HEK293T (cell line): ENCODE measurements around the gene ZFP3.

Source experiments
- CTCF ChIA-PET: fragments of 350-600 bp; formaldehyde crosslinking; extraction: SDS; loops from one replicate; lab custom pipeline; 2021; ENCODE audit warnings: antibody characterized with exemption, inconsistent platforms; lab: Yijun Ruan, JAX
- POLR2A ChIA-PET: fragments of 350-600 bp; formaldehyde crosslinking; extraction: SDS; loops from one replicate; lab custom pipeline; 2020; ENCODE audit warnings: antibody characterized with exemption, inconsistent platforms; lab: Yijun Ruan, JAX
- DNase-seq: peaks from one replicate; pipeline ENCODE4 v3.0.0; 2012; ENCODE audit warnings: mixed read lengths; ENCODE audit errors: extremely low spot score
- ARNT ChIP-seq: fragments of 450-650 bp; IDR thresholded peaks from 2 replicates; pipeline ENCODE4 v1.6.1; 2017; ENCODE audit warnings: mild to moderate bottlenecking
- BHLHE40 ChIP-seq: fragments of 450-650 bp; IDR thresholded peaks from 2 replicates; pipeline ENCODE4 v1.6.1; 2016; ENCODE audit warnings: mild to moderate bottlenecking, moderate library complexity, borderline replicate concordance
- CTBP1 ChIP-seq: fragments of 450-650 bp; IDR thresholded peaks from 2 replicates; pipeline ENCODE4 v1.6.1; 2016; ENCODE audit warnings: borderline replicate concordance
- ELF4 ChIP-seq: fragments of 450-650 bp; IDR thresholded peaks from 2 replicates; pipeline ENCODE4 v1.6.1; 2017; ENCODE audit warnings: antibody characterized with exemption
- FOXA1 ChIP-seq: fragments of 450-650 bp; IDR thresholded peaks from 2 replicates; pipeline ENCODE4 v1.6.1; 2016; ENCODE audit warnings: mild to moderate bottlenecking
- FOXK2 ChIP-seq: fragments of 450-650 bp; IDR thresholded peaks from 2 replicates; pipeline ENCODE4 v1.6.1; 2016; ENCODE audit warnings: mild to moderate bottlenecking
- FOXM1 ChIP-seq: fragments of 450-650 bp; IDR thresholded peaks from 2 replicates; pipeline ENCODE4 v1.6.1; 2017; ENCODE audit warnings: mild to moderate bottlenecking, borderline replicate concordance
- HDGF ChIP-seq: fragments of 450-650 bp; IDR thresholded peaks from 2 replicates; pipeline ENCODE4 v1.6.1; 2017; ENCODE audit warnings: antibody characterized with exemption, borderline replicate concordance
- L3MBTL2 ChIP-seq: fragments of 450-650 bp; conservative IDR thresholded peaks from 2 replicates; pipeline ENCODE4 v1.6.1; 2016; ENCODE audit warnings: mild to moderate bottlenecking
- LEF1 ChIP-seq: fragments of 450-650 bp; IDR thresholded peaks from 2 replicates; pipeline ENCODE4 v1.6.1; 2017; ENCODE audit warnings: mild to moderate bottlenecking, borderline replicate concordance
- NFRKB ChIP-seq: fragments of 450-650 bp; IDR thresholded peaks from 2 replicates; pipeline ENCODE4 v1.6.1; 2016; ENCODE audit warnings: mild to moderate bottlenecking, moderate library complexity
- SP1 ChIP-seq: fragments of 450-650 bp; IDR thresholded peaks from 2 replicates; pipeline ENCODE4 v1.6.1; 2017
- SUZ12 ChIP-seq: fragments of 450-650 bp; IDR thresholded peaks from 2 replicates; pipeline ENCODE4 v1.6.1; 2016; ENCODE audit warnings: mild to moderate bottlenecking
- TARDBP ChIP-seq: fragments of 450-650 bp; IDR thresholded peaks from 2 replicates; pipeline ENCODE4 v1.6.1; 2016
- ZNF384 ChIP-seq: fragments of 450-650 bp; IDR thresholded peaks from 2 replicates; pipeline ENCODE4 v1.6.1; 2016
- TF ChIP-seq, protein P1 (sequence below): fragments of 450-650 bp; IDR thresholded peaks from 2 replicates; pipeline ENCODE4 v1.6.1; 2016

ZFP3 gene

DNA sequence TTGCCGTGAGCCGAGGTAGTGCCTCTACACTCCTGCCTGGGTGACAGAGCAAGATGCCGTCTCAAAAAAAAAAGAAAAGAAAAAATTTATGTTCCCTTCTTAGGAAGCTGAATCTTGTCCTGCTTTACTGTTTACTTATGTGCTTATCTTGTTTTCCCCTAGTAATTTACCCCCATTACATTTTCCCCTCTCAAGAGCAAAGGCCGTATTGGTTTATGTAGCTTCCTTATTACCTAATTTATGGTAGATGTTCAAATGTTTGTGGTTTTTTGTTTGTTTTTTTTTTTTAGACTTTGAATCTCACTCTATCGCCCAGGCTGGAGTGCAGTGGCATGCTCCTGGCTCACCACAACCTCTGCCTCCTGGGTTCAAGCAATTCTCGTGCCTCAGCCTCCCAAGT lies 32.8 kb upstream of the ZFP3 start:
- POLR2A ChIA-PET: no interaction called here
- DNase-seq: no peak
- no peak for TF ChIP-seq CTBP1
- no peak for TF ChIP-seq L3MBTL2
- TF ChIP-seq, protein P1, sequence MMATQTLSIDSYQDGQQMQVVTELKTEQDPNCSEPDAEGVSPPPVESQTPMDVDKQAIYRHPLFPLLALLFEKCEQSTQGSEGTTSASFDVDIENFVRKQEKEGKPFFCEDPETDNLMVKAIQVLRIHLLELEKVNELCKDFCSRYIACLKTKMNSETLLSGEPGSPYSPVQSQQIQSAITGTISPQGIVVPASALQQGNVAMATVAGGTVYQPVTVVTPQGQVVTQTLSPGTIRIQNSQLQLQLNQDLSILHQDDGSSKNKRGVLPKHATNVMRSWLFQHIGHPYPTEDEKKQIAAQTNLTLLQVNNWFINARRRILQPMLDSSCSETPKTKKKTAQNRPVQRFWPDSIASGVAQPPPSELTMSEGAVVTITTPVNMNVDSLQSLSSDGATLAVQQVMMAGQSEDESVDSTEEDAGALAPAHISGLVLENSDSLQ: no peak
- no peak for TF ChIP-seq LEF1
- no peak for TF ChIP-seq SUZ12
- TF ChIP-seq TARDBP: no peak
- TF ChIP-seq FOXK2: no peak
- TF ChIP-seq FOXA1: no peak
- TF ChIP-seq BHLHE40: no peak
- TF ChIP-seq FOXM1: no peak
- no peak for TF ChIP-seq ELF4
- TF ChIP-seq NFRKB: no peak
- TF ChIP-seq ARNT: no peak
- no peak for TF ChIP-seq ZNF384
- TF ChIP-seq SP1: no peak
- TF ChIP-seq HDGF: no peak
- CTCF ChIA-PET: no interaction called here

GRCh38 chr17:5047446-5047845 lies 30.8 kb upstream of the ZFP3 start:
- no peak for DNase-seq
- ChIA-PET POLR2A (no interaction called here), CTCF (no interaction called here)
- no peak for TF ChIP-seq ELF4
- no peak for TF ChIP-seq SP1
- TF ChIP-seq FOXK2: no peak
- no peak for TF ChIP-seq FOXM1
- TF ChIP-seq ARNT: no peak
- no peak for TF ChIP-seq LEF1
- no peak for TF ChIP-seq SUZ12
- no peak for TF ChIP-seq FOXA1

DNA sequence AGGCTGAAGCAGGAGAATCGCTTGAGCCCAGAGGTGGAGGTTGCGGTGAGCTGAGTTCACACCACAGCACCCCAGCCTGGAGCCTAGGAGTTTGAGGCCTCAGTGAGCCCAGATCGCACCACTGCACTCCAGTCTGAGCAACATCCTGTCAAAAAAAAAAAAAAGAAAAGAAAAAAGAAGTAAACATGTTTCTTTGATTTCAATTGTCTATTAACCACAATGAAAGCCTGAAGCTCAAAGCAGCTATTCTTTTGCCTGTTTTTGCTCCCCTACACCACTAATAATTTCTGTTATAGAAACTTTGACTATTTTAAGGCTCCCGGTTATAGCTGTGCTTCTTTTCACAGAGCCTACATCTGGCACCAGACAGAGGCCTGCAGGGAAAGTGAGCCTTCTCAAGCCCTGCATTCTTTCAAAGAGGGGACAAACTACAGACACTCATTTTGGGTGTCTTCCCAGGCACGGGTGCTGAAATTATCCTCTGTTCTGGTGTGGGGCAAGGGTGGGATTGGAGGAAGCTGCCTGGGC lies 28.9 kb upstream of the ZFP3 start:
- ChIA-PET CTCF (interaction anchor here (1.3 kb wide), 1 partner anchor 62 kb away, joined by 3 read pairs; the partner anchor contains the start of gene CAMTA2), POLR2A (no interaction called here)
- no peak for TF ChIP-seq NFRKB
- no peak for TF ChIP-seq SUZ12
- TF ChIP-seq L3MBTL2: no peak
- no peak for TF ChIP-seq BHLHE40
- no peak for TF ChIP-seq HDGF
- TF ChIP-seq CTBP1: no peak
- TF ChIP-seq LEF1: no peak
- no peak for TF ChIP-seq ARNT
- no peak for TF ChIP-seq SP1
- no peak for TF ChIP-seq TARDBP
- no peak for TF ChIP-seq FOXM1
- no peak for TF ChIP-seq ZNF384
- no peak for TF ChIP-seq FOXA1
- TF ChIP-seq, protein P1: no peak
- no peak for TF ChIP-seq ELF4
- TF ChIP-seq FOXK2: no peak
- DNase-seq: no peak

DNA sequence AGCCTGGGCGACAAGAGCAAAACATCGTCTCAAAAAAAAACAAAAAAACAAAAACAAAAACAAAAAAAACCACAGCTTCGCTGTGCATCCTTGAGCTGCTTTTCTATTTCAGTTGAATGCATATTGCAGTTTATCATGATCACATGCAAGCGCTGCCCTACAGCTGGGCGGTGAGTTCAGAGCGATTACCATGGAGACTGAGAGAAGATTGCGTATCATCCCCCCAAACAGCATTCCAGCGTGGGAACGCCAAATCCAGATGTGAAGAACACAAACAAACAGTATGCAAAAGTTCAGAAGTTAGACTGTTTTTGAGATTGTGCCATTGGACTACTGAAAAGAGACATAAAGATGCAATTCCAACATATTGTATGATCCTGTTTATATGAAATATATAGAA lies 28.0 kb upstream of the ZFP3 start:
- ChIA-PET POLR2A (no interaction called here), CTCF (interaction anchor here (0.6 kb wide), 1 partner anchor 31 kb away, joined by 3 read pairs; no protein-coding TSS in a partner anchor)
- TF ChIP-seq CTBP1: no peak
- TF ChIP-seq, protein P1: no peak
- no peak for TF ChIP-seq TARDBP
- no peak for TF ChIP-seq FOXK2
- TF ChIP-seq NFRKB: no peak
- no peak for TF ChIP-seq HDGF
- no peak for TF ChIP-seq BHLHE40
- TF ChIP-seq L3MBTL2: no peak
- no peak for TF ChIP-seq ARNT
- DNase-seq: no peak

DNA sequence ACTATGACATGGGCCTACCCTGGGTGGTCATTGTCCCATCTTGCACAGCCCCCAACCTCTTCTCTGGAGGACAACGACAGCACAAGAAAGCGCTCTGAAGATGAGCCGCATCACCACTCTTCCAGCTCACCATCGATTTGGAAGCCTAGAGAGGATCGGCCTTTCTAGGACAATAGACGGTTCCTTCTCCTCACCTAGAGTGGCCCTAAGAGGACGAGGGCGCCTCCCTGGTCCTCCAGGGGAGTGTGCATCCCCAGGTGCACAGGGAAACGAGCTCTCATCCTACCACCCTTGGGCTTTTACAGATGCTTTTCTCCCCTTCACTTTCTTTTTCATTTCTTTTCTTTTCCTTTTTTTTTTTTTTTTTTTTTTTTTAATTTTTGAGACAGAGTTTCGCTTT lies 22.7 kb upstream of the ZFP3 start:
- CTCF ChIA-PET: no interaction called here
- POLR2A ChIA-PET: no interaction called here
- no peak for DNase-seq
- TF ChIP-seq ZNF384 (no peak), CTBP1 (no peak), L3MBTL2 (no peak), SP1 (no peak)

GRCh38 chr17:5065227-5065744 lies 13.0 kb upstream of the ZFP3 start:
- no peak for DNase-seq
- ChIA-PET POLR2A (no interaction called here), CTCF (no interaction called here)
- no peak for TF ChIP-seq NFRKB
- TF ChIP-seq LEF1: no peak
- TF ChIP-seq SUZ12: no peak
- TF ChIP-seq, protein P1: no peak
- no peak for TF ChIP-seq ZNF384
- TF ChIP-seq FOXA1: no peak
- TF ChIP-seq L3MBTL2: no peak
- no peak for TF ChIP-seq BHLHE40
- no peak for TF ChIP-seq HDGF
- TF ChIP-seq TARDBP: no peak
- no peak for TF ChIP-seq FOXK2
- no peak for TF ChIP-seq ELF4
- TF ChIP-seq ARNT: no peak
- TF ChIP-seq FOXM1: no peak
- no peak for TF ChIP-seq CTBP1
- TF ChIP-seq SP1: no peak
